Measurements from ENCODE around the gene ZNF777.
"Not testable (repeated sequence)": the region's sequence is repeated elsewhere in the genome, so short reads cannot be mapped to it uniquely, and the experiment has no call there.

The ZNF777 gene

GRCh38 chr7:149397470-149398043, 63.3 kb downstream of the ZNF777 start:
- no peak for TF ChIP-seq CTCF (IDR thresholded peaks at IDR 0.05)
- DNase-seq (ENCODE audit: low spot score) = no peak
- Histone ChIP-seq H3K4me3 (no peak overlapping the region), H3K27ac (no peak overlapping the region)

- H3K27ac ChIP-seq; DNase-seq (ENCODE audit: low spot score); H3K4me3 ChIP-seq: not testable (repeated sequence)
These were observed 72.1 kb downstream of the ZNF777 start for GRCh38 chr7:149388550-149389335.

GRCh38 chr7:149386514-149386913, 74.3 kb downstream of the ZNF777 start:
- not testable (repeated sequence) for DNase-seq (ENCODE audit: low spot score); H3K27ac ChIP-seq; H3K4me3 ChIP-seq

GRCh38 chr7:149385195-149385950, 75.5 kb downstream of the ZNF777 start:
- no peak for TF ChIP-seq CTCF (IDR thresholded peaks at IDR 0.05)
- no peak for DNase-seq (ENCODE audit: low spot score)
- Histone ChIP-seq H3K4me3 (no peak overlapping the region), H3K27ac (no peak overlapping the region)

Measured in coronary artery (tissue), 2 donors.